GM12875 (cell line): ENCODE measurements around the gene CAPS.
"Not testable (repeated sequence)": the region's sequence is repeated elsewhere in the genome, so short reads cannot be mapped to it uniquely, and the experiment has no call there.

Source experiments
- H3K4me3 ChIP-seq: one replicate; pipeline ENCODE4 v1.5.1; 2011; ENCODE audit warnings: low read depth, low read length, control low read depth
- CTCF ChIP-seq: IDR thresholded peaks from 2 replicates; pipeline ENCODE4 v1.5.1; 2011; ENCODE audit warnings: low read depth, mild to moderate bottlenecking, control low read depth, inconsistent platforms, low read length, moderate library complexity, borderline replicate concordance; ENCODE audit not compliant: insufficient read depth

CAPS gene

GRCh38 chr19:5877427-5877826 is 36.6 kb upstream of the CAPS start:
- no peak overlapping the region for H3K4me3 ChIP-seq
- no peak for TF ChIP-seq CTCF

- no peak overlapping the region for H3K4me3 ChIP-seq
- no peak for TF ChIP-seq CTCF
These were observed 36.2 kb upstream of the CAPS start for GRCh38 chr19:5877882-5878281.

GRCh38 chr19:5880196-5880595 is 33.9 kb upstream of the CAPS start:
- TF ChIP-seq CTCF = no peak

GRCh38 chr19:5880604-5881078 is 33.4 kb upstream of the CAPS start:
- TF ChIP-seq CTCF = no peak
- H3K4me3 ChIP-seq = no peak overlapping the region

More at GRCh38 chr19:5880196-5880595, 33.9 kb upstream of the CAPS start:
- H3K4me3 ChIP-seq = no peak overlapping the region

- H3K4me3 ChIP-seq = no peak overlapping the region
- no peak for TF ChIP-seq CTCF
These were observed 32.3 kb upstream of the CAPS start for GRCh38 chr19:5881543-5882299.

- H3K4me3 ChIP-seq = no peak overlapping the region
- TF ChIP-seq CTCF = no peak
These were observed 31.6 kb upstream of the CAPS start for GRCh38 chr19:5882421-5882968.

- not testable (repeated sequence) for H3K4me3 ChIP-seq
These were observed 30.7 kb upstream of the CAPS start for GRCh38 chr19:5883157-5883873.

- H3K4me3 ChIP-seq = not testable (repeated sequence)
These were observed 29.8 kb upstream of the CAPS start for GRCh38 chr19:5884065-5884811.
